ENCODE measurements around the gene EML1. TPM values are rescaled to one million over a fixed set of nuclear protein-coding genes. Genes with fewer than 3 reads are reported as not detected.

The EML1 gene
- total RNA-seq, 2 experiments from 2014 or later, result not detected

DNA sequence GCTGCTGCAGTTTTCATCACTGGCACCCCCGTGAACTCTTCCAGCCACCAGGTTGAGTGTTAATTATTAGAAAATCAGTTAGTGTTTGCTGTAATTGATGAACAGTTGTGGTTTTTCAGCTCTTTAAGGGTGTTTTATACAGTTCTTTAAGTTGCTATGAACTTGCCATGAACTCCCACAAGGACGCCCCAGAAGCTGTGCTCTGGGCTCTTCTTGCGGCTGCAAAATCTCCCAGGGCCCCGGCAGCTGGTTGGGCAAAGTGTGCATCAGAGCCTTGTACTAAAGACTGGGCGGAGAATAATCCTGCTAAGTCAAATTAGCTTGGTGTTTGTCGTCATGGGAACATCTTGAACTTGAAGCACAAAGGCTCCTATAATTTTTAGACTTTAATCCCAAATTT lies 82.2 kb downstream of the EML1 start:
- Histone ChIP-seq H3K4me2 (ENCODE audit: low read length) (no peak overlapping the region), H2AFZ (ENCODE audit: low read length) (no peak overlapping the region), H3K27ac (ENCODE audit: low read depth, low read length, poor library complexity, severe bottlenecking) (no peak overlapping the region), H3K9me3 (ENCODE audit: low read length) (no peaks in the 10 kb centered on the region), H3K36me3 (ENCODE audit: insufficient read depth, low read length) (no peaks in the 10 kb centered on the region), H3K4me1 (ENCODE audit: insufficient read depth, low read length, poor library complexity, severe bottlenecking) (no peaks in the 10 kb centered on the region), H3K79me2 (ENCODE audit: insufficient read depth, low read depth, low read length) (no peaks in the 10 kb centered on the region), H4K20me1 (ENCODE audit: insufficient read depth, low read length) (no peaks in the 10 kb centered on the region), H3K4me3 (ENCODE audit: low read depth, low read length, poor library complexity, severe bottlenecking) (no peak overlapping the region), H3K9me2 (ENCODE audit: insufficient read depth, low read length) (no peaks in the 10 kb centered on the region)
- ChIA-PET POLR2A (no interaction called here), CTCF (ENCODE audit: unreplicated experiment) (no interaction called here)
- no peak for DNase-seq (ENCODE audit: low spot score)
- intact Hi-C loops (cut with micrococcal nuclease; ENCODE audit: unreplicated experiment), result no loop called here
- no TSS peak for BruUV-seq (replicated peaks)
- TF ChIP-seq CTCF (conservative IDR thresholded peaks at IDR 0.05; ENCODE audit: low read length) (no peak), EZH2phosphoT487 (IDR thresholded peaks at IDR 0.05; ENCODE audit: borderline replicate concordance, low read depth, low read length) (no peak)

DNA sequence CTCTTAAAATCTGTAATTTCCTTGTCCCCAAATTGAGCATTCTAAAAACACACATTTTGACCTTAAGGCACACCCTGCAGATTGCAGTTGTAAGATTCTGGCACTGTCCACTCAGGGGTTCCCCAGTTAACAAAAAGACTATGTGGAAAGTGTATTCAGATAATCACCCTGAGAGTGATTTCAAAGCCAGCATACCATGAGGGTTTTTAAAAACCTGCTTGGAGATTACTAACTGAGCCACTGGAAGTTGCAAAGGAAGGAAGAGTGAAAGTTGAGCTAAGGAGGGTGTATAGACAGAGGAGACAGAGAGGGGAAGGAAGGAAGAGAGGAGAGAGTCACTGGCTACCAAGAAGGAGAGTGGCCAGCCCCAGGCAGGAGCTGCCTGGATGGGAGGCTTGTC lies 82.6 kb downstream of the EML1 start:
- H3K4me1 ChIP-seq (ENCODE audit: insufficient read depth, low read length, poor library complexity, severe bottlenecking), result no peaks in the 10 kb centered on the region
- DNase-seq (ENCODE audit: low spot score), result no peak
- BruUV-seq (replicated peaks), result no TSS peak
- TF ChIP-seq CTCF (conservative IDR thresholded peaks at IDR 0.05; ENCODE audit: low read length), result no peak
- TF ChIP-seq EZH2phosphoT487 (IDR thresholded peaks at IDR 0.05; ENCODE audit: borderline replicate concordance, low read depth, low read length), result no peak
- H2AFZ ChIP-seq (ENCODE audit: low read length), result no peak overlapping the region
- H3K9me2 ChIP-seq (ENCODE audit: insufficient read depth, low read length), result no peaks in the 10 kb centered on the region
- no peaks in the 10 kb centered on the region for H3K79me2 ChIP-seq (ENCODE audit: insufficient read depth, low read depth, low read length)
- POLR2A ChIA-PET, result no interaction called here
- no peaks in the 10 kb centered on the region for H4K20me1 ChIP-seq (ENCODE audit: insufficient read depth, low read length)
- H3K36me3 ChIP-seq (ENCODE audit: insufficient read depth, low read length), result no peaks in the 10 kb centered on the region
- intact Hi-C loops (cut with micrococcal nuclease; ENCODE audit: unreplicated experiment), result no loop called here
- CTCF ChIA-PET (ENCODE audit: unreplicated experiment), result no interaction called here
- H3K9me3 ChIP-seq (ENCODE audit: low read length), result no peaks in the 10 kb centered on the region
- H3K4me2 ChIP-seq (ENCODE audit: low read length), result no peak overlapping the region
- no peak overlapping the region for H3K27ac ChIP-seq (ENCODE audit: low read depth, low read length, poor library complexity, severe bottlenecking)
- H3K4me3 ChIP-seq (ENCODE audit: low read depth, low read length, poor library complexity, severe bottlenecking), result no peak overlapping the region

- Histone ChIP-seq H3K9me2 (ENCODE audit: insufficient read depth, low read length) (no peaks in the 10 kb centered on the region), H3K4me2 (ENCODE audit: low read length) (no peak overlapping the region), H4K20me1 (ENCODE audit: insufficient read depth, low read length) (no peaks in the 10 kb centered on the region), H3K79me2 (ENCODE audit: insufficient read depth, low read depth, low read length) (no peaks in the 10 kb centered on the region), H3K36me3 (ENCODE audit: insufficient read depth, low read length) (no peaks in the 10 kb centered on the region), H3K27ac (ENCODE audit: low read depth, low read length, poor library complexity, severe bottlenecking) (no peak overlapping the region), H3K4me3 (ENCODE audit: low read depth, low read length, poor library complexity, severe bottlenecking) (no peak overlapping the region), H3K4me1 (ENCODE audit: insufficient read depth, low read length, poor library complexity, severe bottlenecking) (no peaks in the 10 kb centered on the region), H3K9me3 (ENCODE audit: low read length) (no peaks in the 10 kb centered on the region), H2AFZ (ENCODE audit: low read length) (no peak overlapping the region)
- POLR2A ChIA-PET, result no interaction called here
- BruUV-seq (replicated peaks), result no TSS peak
- intact Hi-C loops (cut with micrococcal nuclease; ENCODE audit: unreplicated experiment), result no loop called here
- no peak for DNase-seq (ENCODE audit: low spot score)
- CTCF ChIA-PET (ENCODE audit: unreplicated experiment), result no interaction called here
- TF ChIP-seq EZH2phosphoT487 (IDR thresholded peaks at IDR 0.05; ENCODE audit: borderline replicate concordance, low read depth, low read length), result no peak
- no peak for TF ChIP-seq CTCF (conservative IDR thresholded peaks at IDR 0.05; ENCODE audit: low read length)
Measured at GRCh38 chr14:99876406-99876805, 83.2 kb downstream of the EML1 start.
